Endothelial cell of umbilical vein (primary cell): ENCODE measurements around the gene FKBP7.

Source experiments
- POLR2A ChIP-seq: IDR thresholded peaks from 2 replicates; pipeline ENCODE4 v1.6.1; 2012; ENCODE audit warnings: low read depth, mild to moderate bottlenecking, control low read depth, low read length
- TF ChIP-seq, protein P1 (sequence below), 2 donors: IDR thresholded peaks; 1 replicate in 1 of 2; 2 replicates in 1 of 2; pipeline ENCODE4 v1.5.1; 2011; ENCODE audit warnings: low read length in 2 of 2, mild to moderate bottlenecking in 2 of 2, moderate library complexity in 2 of 2, control low read depth in 1 of 2, inconsistent platforms in 1 of 2, low read depth in 1 of 2; ENCODE audit not compliant: insufficient read depth in 1 of 2; ENCODE audit errors: extremely low read depth in 1 of 2

DNA sequence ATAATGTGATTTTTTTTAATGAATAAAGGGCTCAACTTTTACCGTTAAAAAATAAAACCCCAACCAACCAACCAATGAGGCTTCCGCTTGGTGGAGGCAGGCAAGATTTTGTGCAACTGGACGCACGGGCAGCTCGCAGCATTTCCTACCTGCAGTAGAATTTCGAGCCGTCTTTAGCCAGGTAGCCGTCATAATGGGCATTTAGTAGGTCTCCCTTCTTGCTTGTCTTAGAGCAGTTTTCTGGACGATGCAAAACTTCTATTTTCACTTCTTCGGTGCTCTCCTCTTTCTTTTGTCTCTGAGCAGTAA lies 316 bp downstream of the FKBP7 start:
- no peak for TF ChIP-seq POLR2A
- TF ChIP-seq, protein P1, sequence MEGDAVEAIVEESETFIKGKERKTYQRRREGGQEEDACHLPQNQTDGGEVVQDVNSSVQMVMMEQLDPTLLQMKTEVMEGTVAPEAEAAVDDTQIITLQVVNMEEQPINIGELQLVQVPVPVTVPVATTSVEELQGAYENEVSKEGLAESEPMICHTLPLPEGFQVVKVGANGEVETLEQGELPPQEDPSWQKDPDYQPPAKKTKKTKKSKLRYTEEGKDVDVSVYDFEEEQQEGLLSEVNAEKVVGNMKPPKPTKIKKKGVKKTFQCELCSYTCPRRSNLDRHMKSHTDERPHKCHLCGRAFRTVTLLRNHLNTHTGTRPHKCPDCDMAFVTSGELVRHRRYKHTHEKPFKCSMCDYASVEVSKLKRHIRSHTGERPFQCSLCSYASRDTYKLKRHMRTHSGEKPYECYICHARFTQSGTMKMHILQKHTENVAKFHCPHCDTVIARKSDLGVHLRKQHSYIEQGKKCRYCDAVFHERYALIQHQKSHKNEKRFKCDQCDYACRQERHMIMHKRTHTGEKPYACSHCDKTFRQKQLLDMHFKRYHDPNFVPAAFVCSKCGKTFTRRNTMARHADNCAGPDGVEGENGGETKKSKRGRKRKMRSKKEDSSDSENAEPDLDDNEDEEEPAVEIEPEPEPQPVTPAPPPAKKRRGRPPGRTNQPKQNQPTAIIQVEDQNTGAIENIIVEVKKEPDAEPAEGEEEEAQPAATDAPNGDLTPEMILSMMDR (IDR thresholded peaks at IDR 0.05; ENCODE audit: extremely low read depth in 1 of 2, insufficient read depth in 1 of 2, low read depth in 1 of 2, low read length in 2 of 2): no peak
